BLaER1 (cell line): ENCODE data around the gene C1QTNF5.
"Not testable (repeated sequence)": the region's sequence is repeated elsewhere in the genome, so short reads cannot be mapped to it uniquely, and the experiment has no call there.

Experiments
- H3K27ac ChIP-seq: shearing (Covaris generic); formaldehyde crosslinking; 2 replicates; pipeline ENCODE4 v1.8.1; 2022
- H3K27me3 ChIP-seq: shearing (Covaris generic); formaldehyde crosslinking; 2 replicates; pipeline ENCODE4 v1.8.1; 2022
- H3K36me3 ChIP-seq: shearing (Covaris generic); formaldehyde crosslinking; 2 replicates; pipeline ENCODE4 v1.8.1; 2022
- H3K4me1 ChIP-seq: shearing (Covaris generic); formaldehyde crosslinking; 2 replicates; pipeline ENCODE4 v1.8.1; 2022
- H3K4me2 ChIP-seq: shearing (Covaris generic); formaldehyde crosslinking; 2 replicates; pipeline ENCODE4 v1.8.1; 2022
- H3K4me3 ChIP-seq: shearing (Covaris generic); formaldehyde crosslinking; 2 replicates; pipeline ENCODE4 v1.8.1; 2022
- H3K9ac ChIP-seq: shearing (Covaris generic); formaldehyde crosslinking; 2 replicates; pipeline ENCODE4 v1.8.1; 2022
- H3K9me3 ChIP-seq: shearing (Covaris generic); formaldehyde crosslinking; 2 replicates; pipeline ENCODE4 v1.8.1; 2022
- H4K20me1 ChIP-seq: shearing (Covaris generic); formaldehyde crosslinking; 2 replicates; pipeline ENCODE4 v1.8.1; 2022
- Cebpa-rat ChIP-seq: shearing (Covaris generic); IDR thresholded peaks from 2 replicates; pipeline ENCODE4 v1.8.1; 2022

C1QTNF5 gene, protein sequence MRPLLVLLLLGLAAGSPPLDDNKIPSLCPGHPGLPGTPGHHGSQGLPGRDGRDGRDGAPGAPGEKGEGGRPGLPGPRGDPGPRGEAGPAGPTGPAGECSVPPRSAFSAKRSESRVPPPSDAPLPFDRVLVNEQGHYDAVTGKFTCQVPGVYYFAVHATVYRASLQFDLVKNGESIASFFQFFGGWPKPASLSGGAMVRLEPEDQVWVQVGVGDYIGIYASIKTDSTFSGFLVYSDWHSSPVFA

DNA sequence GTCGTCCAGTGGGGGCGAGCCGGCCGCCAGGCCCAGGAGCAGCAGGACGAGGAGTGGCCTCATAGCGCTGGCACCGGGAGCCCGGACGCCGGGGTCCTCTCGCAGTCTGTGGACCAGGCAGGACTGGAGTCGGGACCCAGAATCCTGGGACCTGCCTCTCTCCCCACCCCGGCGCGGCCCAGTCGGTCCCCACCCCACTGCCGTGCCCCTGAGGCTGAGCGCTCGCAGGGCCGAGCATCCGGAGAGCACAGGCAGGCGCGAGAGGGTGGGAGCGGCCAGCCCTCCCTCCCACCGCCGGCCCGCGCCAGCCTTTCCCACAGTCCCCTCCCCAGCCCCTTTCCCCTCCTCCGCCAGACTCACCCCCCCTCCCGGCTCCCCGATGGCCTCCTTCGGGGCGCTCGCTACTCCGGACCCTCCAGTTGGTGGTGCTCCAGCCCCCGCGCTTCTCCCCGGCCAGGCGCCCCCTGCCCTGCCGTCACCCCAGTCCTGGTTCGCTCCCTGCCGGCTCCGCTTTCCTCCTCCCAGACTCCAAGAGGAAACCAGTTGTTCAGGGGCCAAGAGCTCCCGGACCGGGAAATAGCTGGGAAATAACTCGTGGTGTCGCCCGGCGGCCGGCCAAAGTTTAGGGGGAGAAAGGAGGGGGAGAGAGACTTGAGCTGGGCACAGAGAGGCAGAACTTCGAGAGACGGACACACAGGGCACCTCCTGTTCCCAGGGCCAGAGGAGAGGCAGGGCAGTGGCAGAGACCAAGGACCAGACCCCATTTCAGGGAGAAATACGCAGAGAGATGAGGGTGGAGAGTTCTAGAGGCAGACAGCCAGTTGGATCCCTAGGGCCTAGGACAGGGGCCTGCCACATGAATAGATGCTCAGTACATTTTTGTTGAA lies at the start of gene C1QTNF5:
Gene C1QTNF5, minus strand, starts transcription at position 549 of the 887 bp plus-strand sequence. Its CDS starts 486 bp downstream, at position 63.
- TF ChIP-seq Cebpa-rat = no peak
- H3K36me3 ChIP-seq = peaks cover 6% of the 10 kb centered on the region; the same call in 1 of the 2 replicates
- peak within 1 kb of the TSS; percentile 69 for H3K9ac ChIP-seq

DNA sequence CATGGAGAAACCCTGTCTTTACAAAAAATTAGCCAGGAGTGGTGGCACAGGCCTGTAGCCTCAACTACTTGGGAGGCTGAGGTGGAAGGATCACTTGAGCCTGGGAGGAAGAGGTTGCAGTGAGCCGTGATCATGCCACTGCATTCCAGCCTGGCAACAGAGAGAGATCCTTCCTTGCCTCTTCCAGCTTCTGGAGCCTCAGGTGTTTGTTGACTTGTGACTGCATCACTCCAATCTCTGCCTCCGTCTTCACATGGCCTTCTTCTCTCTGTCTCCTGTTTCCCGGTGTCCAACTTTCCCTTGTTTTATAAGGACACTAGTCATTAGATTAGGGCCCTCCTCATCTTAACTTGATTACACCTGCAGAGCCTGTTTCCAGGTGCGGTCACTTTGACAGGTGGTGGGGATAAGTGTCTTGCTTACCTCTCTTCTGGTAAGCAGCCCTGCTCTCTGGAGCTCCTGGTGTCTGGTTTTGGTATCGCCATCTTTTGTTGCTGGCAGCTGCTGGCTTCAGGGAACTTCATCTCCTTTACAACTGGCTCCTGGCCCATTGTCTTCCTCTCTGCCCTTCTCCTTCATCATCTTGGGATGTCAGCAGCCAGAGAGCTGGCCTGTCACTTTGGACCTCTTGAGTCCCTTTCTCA lies 49.0 kb upstream of the C1QTNF5 start:
- no peak overlapping the region for H3K27ac ChIP-seq
- TF ChIP-seq Cebpa-rat = no peak
- H3K4me1 ChIP-seq = no peaks in the 10 kb centered on the region
- no peaks in the 10 kb centered on the region for H3K27me3 ChIP-seq
- no peaks in the 10 kb centered on the region for H3K9me3 ChIP-seq
- H3K4me2 ChIP-seq = no peak overlapping the region
- no peak overlapping the region for H3K9ac ChIP-seq
- H4K20me1 ChIP-seq = no peaks in the 10 kb centered on the region
- no peak overlapping the region for H3K4me3 ChIP-seq
- no peaks in the 10 kb centered on the region for H3K36me3 ChIP-seq

More for the DNA sequence above, at the start of gene C1QTNF5:
- Histone ChIP-seq H3K9me3 (no peaks in the 10 kb centered on the region), H4K20me1 (peaks cover 14% of the 10 kb centered on the region), H3K4me1 (peaks cover 68% of the 10 kb centered on the region), H3K27ac (peak within 1 kb of the TSS; percentile 64), H3K4me2 (peak within 1 kb of the TSS; percentile 98), H3K4me3 (peak within 1 kb of the TSS; percentile 67), H3K27me3 (peaks cover 42% of the 10 kb centered on the region)

DNA sequence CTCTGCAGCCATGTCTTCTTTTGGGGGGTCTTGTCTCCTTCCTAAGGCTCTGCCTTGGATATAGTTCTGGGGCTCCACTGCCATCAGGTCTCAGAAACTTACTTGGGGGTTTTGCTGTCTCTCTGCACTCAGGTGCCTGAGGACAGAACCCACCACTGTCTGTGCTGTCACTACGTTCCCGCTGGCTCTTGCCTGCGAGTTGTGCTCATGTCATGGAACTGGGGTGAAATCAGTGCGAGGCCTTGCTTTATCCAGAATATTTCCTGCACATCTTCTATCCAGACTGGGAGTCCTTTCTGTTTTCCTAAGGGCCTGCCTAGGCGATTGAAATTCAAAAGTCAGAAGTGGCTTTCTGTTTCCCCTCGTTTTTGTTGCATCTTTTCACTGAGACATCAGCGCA lies 47.4 kb upstream of the C1QTNF5 start:
- no peaks in the 10 kb centered on the region for H4K20me1 ChIP-seq

DNA sequence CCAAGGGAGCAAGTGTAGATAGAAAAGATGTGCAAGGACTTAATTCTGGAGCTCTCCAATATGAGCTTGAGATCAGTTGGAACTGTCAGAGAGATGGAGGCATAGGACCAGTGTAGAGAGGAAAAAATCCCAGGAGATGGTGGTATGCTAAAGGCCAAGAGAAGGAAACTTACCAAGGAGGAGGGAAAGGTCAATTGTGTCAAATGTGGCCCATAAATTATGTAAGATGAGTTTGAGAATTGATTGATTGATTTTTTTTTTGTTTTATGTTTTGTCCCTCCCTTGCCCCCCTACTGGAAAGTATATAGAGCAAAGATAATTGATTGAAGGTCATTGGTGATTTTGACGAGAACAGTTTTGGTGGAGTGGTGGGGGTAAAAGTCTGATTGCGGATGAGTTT lies 43.6 kb upstream of the C1QTNF5 start:
- H3K9me3 ChIP-seq = no peaks in the 10 kb centered on the region
- peaks cover 20% of the 10 kb centered on the region for H3K4me1 ChIP-seq

More for the DNA sequence above, 47.4 kb upstream of the C1QTNF5 start:
- Histone ChIP-seq H3K27me3 (no peaks in the 10 kb centered on the region), H3K4me1 (no peaks in the 10 kb centered on the region), H3K36me3 (no peaks in the 10 kb centered on the region), H3K9me3 (no peaks in the 10 kb centered on the region), H3K9ac (no peak overlapping the region), H3K4me2 (no peak overlapping the region), H3K4me3 (no peak overlapping the region), H3K27ac (no peak overlapping the region)
- TF ChIP-seq Cebpa-rat = no peak

DNA sequence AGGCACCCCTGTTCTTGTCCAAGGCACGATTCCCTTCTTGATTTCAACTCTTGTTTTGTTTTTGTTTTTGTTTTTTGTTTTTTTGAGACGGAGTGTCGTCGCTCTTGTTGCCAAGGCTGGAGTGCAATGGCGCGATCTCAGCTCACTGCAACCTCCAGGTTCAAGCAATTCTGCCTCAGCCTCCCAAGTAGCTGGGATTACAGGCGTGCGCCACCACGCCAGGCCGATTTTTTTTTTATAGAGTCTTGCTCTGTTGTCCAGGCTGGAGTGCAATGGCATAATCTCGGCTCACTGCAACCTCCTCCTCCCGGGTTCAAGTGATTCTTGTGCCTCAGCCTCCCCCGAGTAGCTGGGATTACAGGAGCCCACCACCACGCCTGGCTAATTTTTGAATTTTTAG lies 41.8 kb upstream of the C1QTNF5 start:
- not testable (repeated sequence) for H3K9ac ChIP-seq, H3K27me3 ChIP-seq, H3K9me3 ChIP-seq, H3K4me3 ChIP-seq, H3K36me3 ChIP-seq, H4K20me1 ChIP-seq, H3K27ac ChIP-seq
- peaks cover 25% of the 10 kb centered on the region for H3K4me1 ChIP-seq
- peak overlapping the region; percentile 93 for H3K4me2 ChIP-seq

More for the DNA sequence above, 43.6 kb upstream of the C1QTNF5 start:
- Histone ChIP-seq H3K27me3 (no peaks in the 10 kb centered on the region), H3K4me2 (no peak overlapping the region), H3K4me3 (no peak overlapping the region), H3K27ac (no peak overlapping the region), H3K36me3 (no peaks in the 10 kb centered on the region), H3K9ac (no peak overlapping the region), H4K20me1 (no peaks in the 10 kb centered on the region)
- TF ChIP-seq Cebpa-rat = no peak

DNA sequence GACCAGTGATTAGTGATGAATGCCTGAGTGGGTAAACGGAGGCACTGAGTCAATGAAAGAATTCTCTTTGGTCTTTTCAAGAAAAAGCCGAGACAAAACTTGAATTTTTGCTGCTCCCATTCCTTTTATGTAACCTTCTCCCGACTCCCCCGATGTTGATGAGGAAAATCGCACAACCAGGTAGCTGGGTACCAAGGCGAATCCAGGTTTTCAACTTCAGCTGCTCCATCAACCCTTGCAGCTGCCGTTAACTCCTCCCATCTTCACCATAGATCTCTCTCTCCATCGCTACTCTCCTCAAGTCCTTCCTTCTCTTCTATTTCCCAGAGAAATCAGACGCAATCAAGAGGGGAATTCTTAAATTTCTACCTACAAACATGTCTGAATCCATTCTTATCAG lies 41.4 kb upstream of the C1QTNF5 start:
- no peaks in the 10 kb centered on the region for H4K20me1 ChIP-seq
- peak overlapping the region; percentile 93 for H3K4me2 ChIP-seq
- no peaks in the 10 kb centered on the region for H3K36me3 ChIP-seq
- peak overlapping the region; percentile 70 for H3K4me3 ChIP-seq
- H3K4me1 ChIP-seq = peaks cover 30% of the 10 kb centered on the region
- H3K27ac ChIP-seq = no peak overlapping the region
- H3K9me3 ChIP-seq = no peaks in the 10 kb centered on the region
- TF ChIP-seq Cebpa-rat = no peak
- H3K27me3 ChIP-seq = no peaks in the 10 kb centered on the region
- H3K9ac ChIP-seq = peak overlapping the region; percentile 73

DNA sequence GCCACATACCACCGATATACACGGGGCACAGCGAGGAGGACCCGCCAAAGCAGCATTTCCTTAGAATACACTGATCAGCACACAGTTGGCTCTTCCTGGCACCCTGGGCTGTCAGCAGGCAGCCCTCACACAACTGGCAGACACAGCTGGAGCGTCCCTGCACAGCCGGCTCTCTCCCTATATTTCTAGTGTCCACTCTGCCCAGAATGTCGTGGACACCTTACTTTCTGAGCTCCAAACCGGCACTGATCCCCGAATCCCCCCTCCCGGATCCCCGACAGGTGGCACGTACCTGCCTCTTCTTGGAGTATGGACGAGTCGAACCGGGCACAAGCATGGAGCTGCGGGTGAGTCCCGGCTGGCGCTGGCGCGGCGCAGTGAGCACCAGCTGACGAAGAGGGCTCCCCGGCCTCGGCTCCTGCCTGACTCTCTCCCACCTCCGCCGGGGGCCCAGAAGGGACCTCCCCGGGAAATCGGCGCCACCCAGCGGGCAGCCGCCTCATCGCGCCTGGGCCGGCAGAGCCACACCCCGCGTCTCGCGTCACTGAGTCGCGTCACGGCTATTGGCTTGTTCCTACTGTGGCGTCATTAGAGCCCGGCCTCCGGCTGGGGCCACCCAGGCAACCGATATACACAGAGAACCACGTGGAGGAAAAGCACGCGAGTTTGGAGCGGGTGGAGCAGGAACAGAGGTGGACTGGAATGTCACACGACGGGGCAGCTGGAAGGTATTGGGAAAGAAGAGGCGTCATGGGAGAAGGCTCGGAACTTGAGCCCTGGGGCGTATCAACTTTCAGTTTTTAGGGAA lies 40.7 kb upstream of the C1QTNF5 start, which contains the start of gene USP2:
Gene USP2, minus strand, starts transcription at position 510 of the 808 bp plus-strand sequence. CDS start 8,210 bp downstream, outside the sequence.
- no peaks in the 10 kb centered on the region for H4K20me1 ChIP-seq
- no peaks in the 10 kb centered on the region for H3K36me3 ChIP-seq
- no peaks in the 10 kb centered on the region for H3K9me3 ChIP-seq
- no peak for TF ChIP-seq Cebpa-rat
- H3K4me2 ChIP-seq = peak within 1 kb of the TSS; percentile 93
- peaks cover 37% of the 10 kb centered on the region for H3K4me1 ChIP-seq
- peak within 1 kb of the TSS; percentile 70 for H3K4me3 ChIP-seq
- no peak within 1 kb of the TSS for H3K27ac ChIP-seq
- H3K27me3 ChIP-seq = no peaks in the 10 kb centered on the region
- H3K9ac ChIP-seq = peak within 1 kb of the TSS; percentile 73

DNA sequence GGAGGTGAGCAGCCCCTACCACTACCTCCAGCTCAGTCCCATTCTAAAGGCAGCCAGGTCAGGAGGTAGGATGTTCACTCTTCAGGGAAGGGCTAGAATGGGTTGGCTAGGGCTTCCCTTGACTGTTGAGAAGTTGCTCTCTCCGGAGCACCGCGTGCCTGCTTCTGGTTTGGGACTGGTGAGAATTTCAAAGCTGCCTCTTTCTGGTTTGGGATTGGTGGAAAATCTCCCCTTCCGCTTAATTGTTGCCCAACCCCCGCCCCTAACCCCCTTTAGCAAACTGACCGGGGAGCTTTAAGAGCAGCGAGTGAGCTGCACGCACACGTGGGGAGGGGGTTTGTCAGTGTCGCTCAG lies 40.1 kb upstream of the C1QTNF5 start:
- Histone ChIP-seq H3K9ac (peak overlapping the region; percentile 73), H3K27ac (no peak overlapping the region), H3K4me2 (peak overlapping the region; percentile 93), H3K4me3 (peak overlapping the region; percentile 70), H3K36me3 (no peaks in the 10 kb centered on the region), H3K4me1 (peaks cover 43% of the 10 kb centered on the region), H3K27me3 (no peaks in the 10 kb centered on the region), H3K9me3 (no peaks in the 10 kb centered on the region), H4K20me1 (no peaks in the 10 kb centered on the region)
- no peak for TF ChIP-seq Cebpa-rat

DNA sequence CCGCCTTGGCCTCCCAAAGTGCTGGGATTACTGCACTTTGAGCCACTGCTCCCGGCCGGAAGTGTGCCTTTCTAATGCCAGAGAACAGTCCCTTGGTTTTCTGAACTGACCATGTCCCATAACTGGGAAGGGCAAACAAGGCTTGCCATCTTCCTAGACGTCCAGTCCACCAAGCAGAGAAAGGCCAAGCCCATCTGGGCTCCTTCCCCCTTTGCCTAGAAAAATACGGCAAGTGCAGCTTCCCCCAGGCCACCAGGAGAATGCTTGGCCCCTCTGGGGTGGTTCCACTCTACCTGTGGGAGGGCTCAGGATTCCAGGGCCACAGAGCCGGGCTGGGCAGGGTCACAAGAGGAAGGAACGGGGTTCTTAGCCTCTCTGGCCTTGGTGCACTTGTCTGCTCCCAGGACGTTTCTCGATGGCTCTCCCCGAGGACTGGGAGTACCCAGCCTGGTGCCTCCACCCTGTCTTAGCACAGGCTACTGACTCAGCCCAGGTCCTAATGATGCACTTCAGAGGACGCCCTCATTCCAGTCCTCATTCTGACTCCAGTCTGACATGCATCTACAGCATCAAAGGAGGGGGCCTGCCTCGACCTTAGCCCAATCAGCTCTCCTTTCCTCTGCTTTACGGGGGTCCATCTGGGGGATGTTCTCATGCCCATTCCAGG lies 39.6 kb upstream of the C1QTNF5 start:
- no peaks in the 10 kb centered on the region for H3K36me3 ChIP-seq
- no peak overlapping the region; the same call in 1 of the 2 replicates for H3K9ac ChIP-seq
- no peak overlapping the region for H3K27ac ChIP-seq
- no peaks in the 10 kb centered on the region for H3K9me3 ChIP-seq
- H3K27me3 ChIP-seq = no peaks in the 10 kb centered on the region
- peak overlapping the region; percentile 93 for H3K4me2 ChIP-seq
- peak overlapping the region; percentile 70; the same call in 1 of the 2 replicates for H3K4me3 ChIP-seq
- no peak for TF ChIP-seq Cebpa-rat
- no peaks in the 10 kb centered on the region for H4K20me1 ChIP-seq
- H3K4me1 ChIP-seq = peaks cover 43% of the 10 kb centered on the region
